ENCODE measurements around the gene STRN. TPM values are rescaled to one million over a fixed set of nuclear protein-coding genes. Genes with fewer than 3 reads are reported as not detected.
"Not testable (repeated sequence)": the region's sequence is repeated elsewhere in the genome, so short reads cannot be mapped to it uniquely, and the experiment has no call there.

The STRN gene
- total RNA-seq, 4 donors from 2014 or later, result 14.9 to 18.5 (median 16.1) TPM

GRCh38 chr2:37000988-37001556 is 34.7 kb upstream of the STRN start:
- DNase-seq, result no peak
- no peak overlapping the region for H3K27ac ChIP-seq
- whole genome bisulfite sequencing, 2 donors, result 89 to 91% methylated on average over 2 of the region's 2 CpGs
- H3K4me1 ChIP-seq, result no peaks in the 10 kb centered on the region
- no peak for TF ChIP-seq CTCF (IDR thresholded peaks at IDR 0.05)
- no peak overlapping the region for H3K4me3 ChIP-seq (replicated peaks in 1 of 3)
- H3K9me3 ChIP-seq, result no peaks in the 10 kb centered on the region
- H3K36me3 ChIP-seq, result peaks cover 36 to 50% of the 10 kb centered on the region in 2 donors
- intact Hi-C loops (cut with DNase I), result no loop called here
- no peaks in the 10 kb centered on the region for H3K27me3 ChIP-seq

- no peaks in the 10 kb centered on the region for H3K9me3 ChIP-seq
- DNase-seq, result no peak
- H3K4me1 ChIP-seq, result no peaks in the 10 kb centered on the region
- H3K36me3 ChIP-seq, result peaks cover 32 to 50% of the 10 kb centered on the region in 2 donors
- no peak overlapping the region for H3K27ac ChIP-seq
- no peaks in the 10 kb centered on the region for H3K27me3 ChIP-seq
- intact Hi-C loops (cut with DNase I), result no loop called here
- no peak overlapping the region for H3K4me3 ChIP-seq (replicated peaks in 1 of 3)
- 93% methylated on average over 6 of the region's 6 CpGs for WGBS, 2 donors
- TF ChIP-seq POLR2A (IDR thresholded peaks at IDR 0.05) (no peak), CTCF (IDR thresholded peaks at IDR 0.05) (no peak)
Measured at GRCh38 chr2:37000318-37000717, 34.0 kb upstream of the STRN start.

- H3K36me3 ChIP-seq, result peaks cover 28 to 42% of the 10 kb centered on the region in 2 donors
- H3K4me1 ChIP-seq; DNase-seq; H3K9me3 ChIP-seq; H3K27ac ChIP-seq; H3K4me3 ChIP-seq (replicated peaks in 1 of 3); intact Hi-C loops (cut with DNase I); H3K27me3 ChIP-seq: not testable (repeated sequence)
- WGBS, 2 donors, result 96 to 97% methylated on average over 9 of the region's 9 CpGs
Measured at GRCh38 chr2:36999416-36999815, 33.1 kb upstream of the STRN start.

GRCh38 chr2:36993841-36994620 is 27.7 kb upstream of the STRN start:
- TF ChIP-seq POLR2A (IDR thresholded peaks at IDR 0.05) (no peak), CTCF (IDR thresholded peaks at IDR 0.05) (no peak)
- WGBS, 2 donors, result 86 to 89% methylated on average over 6 of the region's 6 CpGs
- intact Hi-C loops (cut with DNase I), result no loop called here

GRCh38 chr2:36988008-36988407 is 21.7 kb upstream of the STRN start:
- TF ChIP-seq POLR2A (IDR thresholded peaks at IDR 0.05), result no peak
- TF ChIP-seq CTCF (IDR thresholded peaks at IDR 0.05), result no peak
- Histone ChIP-seq H3K4me1 (no peaks in the 10 kb centered on the region), H3K36me3 (no peaks in the 10 kb centered on the region), H3K9me3 (no peaks in the 10 kb centered on the region), H3K27me3 (no peaks in the 10 kb centered on the region), H3K27ac (no peak overlapping the region), H3K4me3 (replicated peaks in 1 of 3) (no peak overlapping the region)
- DNase-seq, result no peak
- intact Hi-C loops (cut with DNase I), result no loop called here
- 94 to 95% methylated on average over 6 of the region's 6 CpGs for WGBS, 2 donors

More at GRCh38 chr2:36993841-36994620, 27.7 kb upstream of the STRN start:
- H3K4me1 ChIP-seq, result no peaks in the 10 kb centered on the region
- no peaks in the 10 kb centered on the region for H3K27me3 ChIP-seq
- H3K4me3 ChIP-seq (replicated peaks in 1 of 3), result no peak overlapping the region
- no peak overlapping the region for H3K27ac ChIP-seq
- H3K9me3 ChIP-seq, result no peaks in the 10 kb centered on the region
- DNase-seq, result no peak
- peaks cover under 1% of the 10 kb centered on the region in 2 donors for H3K36me3 ChIP-seq

All from thyroid gland (tissue), 4 donors.